Stimulated activated CD8-positive, alpha-beta memory T cell treated with anti-CD3 and anti-CD28 coated beads, Interleukin-12 subunit alpha, Interleukin-12 subunit beta, amount 100 ng/mL, for 4 hours (primary cell): ENCODE measurements around the gene CNDP1.
"Not testable (repeated sequence)": the region's sequence is repeated elsewhere in the genome, so short reads cannot be mapped to it uniquely, and the experiment has no call there.

Experiments used
- DNase-seq: peaks from one replicate; pipeline ENCODE4 v3.0.0-alpha.2; 2020; ENCODE audit warnings: low read depth

The CNDP1 gene

DNA sequence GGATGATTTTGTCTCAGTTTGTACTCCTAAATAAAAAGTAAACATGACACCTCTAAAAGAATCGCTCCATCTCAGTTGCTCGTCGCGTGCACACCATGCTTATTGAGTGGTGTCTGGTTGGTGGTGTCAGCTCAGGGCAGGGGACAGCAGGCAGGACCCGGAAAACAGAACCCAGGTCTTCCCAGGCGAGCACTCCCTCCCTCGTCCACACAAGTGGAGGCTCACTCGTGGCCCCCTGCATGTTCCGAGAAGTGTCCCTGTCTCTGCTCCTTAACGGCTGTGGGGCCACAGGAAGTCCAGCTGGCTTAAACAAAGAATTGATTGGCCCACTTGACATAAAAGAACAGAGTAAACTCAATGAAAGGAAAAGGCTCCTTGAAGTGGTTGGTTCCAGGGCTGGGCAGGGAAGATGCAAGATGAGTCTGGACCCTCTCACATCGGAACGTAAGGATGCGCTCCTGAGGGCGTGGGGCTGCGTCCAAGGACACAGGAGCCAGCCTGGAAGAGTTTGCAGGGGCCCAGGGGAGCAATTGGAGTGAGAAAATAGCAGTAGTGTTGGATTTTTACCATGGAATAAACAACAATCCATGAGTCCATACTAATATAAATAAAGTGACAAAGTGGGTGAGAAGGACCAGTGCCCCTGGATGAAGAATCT lies 13.1 kb upstream of the CNDP1 start:
- no peak for DNase-seq

DNA sequence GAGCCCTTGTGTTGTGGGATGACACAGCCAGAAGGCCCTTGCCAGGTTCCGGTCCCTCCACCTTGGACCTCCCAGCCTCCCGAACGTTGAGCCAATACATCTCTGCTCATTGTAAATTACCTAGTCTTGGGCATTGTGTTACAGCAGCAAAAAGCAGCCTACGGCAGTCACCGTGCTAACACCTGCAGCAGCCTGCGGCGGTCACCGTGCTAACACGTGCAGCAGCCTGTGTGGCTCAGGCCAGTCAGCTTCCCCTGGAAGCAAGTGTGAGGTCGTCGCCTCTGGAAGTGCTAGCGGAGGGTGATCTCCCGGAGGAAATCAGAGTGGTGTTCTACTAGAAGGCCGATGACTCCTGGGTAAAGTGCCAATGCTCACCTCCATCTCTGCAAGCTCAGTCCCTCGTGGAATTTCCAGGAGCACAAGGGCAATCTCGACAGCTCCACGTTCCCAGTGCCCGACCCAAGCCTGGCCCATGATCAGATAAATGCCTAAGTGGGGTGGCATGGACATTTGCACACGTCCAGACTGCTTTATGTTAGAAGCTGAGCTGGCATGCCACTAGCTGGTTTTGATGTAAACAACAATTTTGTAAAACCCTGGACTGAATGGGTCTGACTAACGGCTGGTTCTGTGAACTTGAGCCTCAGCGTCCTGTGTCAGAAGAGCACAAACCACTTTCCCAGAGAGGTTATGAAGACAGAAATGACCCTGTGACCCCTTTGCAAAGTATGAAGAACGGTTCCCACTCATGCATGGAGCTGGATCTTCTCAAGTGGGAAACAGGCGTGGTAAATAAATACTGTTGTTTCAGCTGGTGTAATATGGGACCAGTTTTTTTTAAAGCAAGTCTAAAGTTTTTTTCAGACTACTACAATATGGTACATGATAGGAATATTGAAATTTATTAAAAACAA lies 11.4 kb upstream of the CNDP1 start:
- no peak for DNase-seq

DNA sequence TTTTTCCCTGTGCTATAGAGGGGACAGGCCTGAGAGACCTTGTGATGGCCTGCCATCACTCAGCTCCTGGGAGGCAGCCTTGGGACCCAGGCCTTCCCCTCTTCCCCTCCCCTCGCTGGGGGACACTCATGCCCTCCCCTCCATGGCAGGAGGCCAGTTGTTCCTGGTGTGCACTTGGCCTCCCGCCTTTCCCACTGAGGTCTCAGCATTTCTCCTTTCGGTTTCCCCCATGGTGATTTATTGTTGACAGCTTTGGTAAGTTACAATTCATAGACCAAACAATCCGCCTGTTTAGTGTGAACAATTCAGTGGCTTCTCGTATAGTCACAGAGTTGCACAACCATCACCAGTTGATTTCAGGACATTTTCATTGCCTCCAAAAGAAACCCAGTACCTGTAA lies 10.2 kb upstream of the CNDP1 start:
- DNase-seq, result no peak

DNA sequence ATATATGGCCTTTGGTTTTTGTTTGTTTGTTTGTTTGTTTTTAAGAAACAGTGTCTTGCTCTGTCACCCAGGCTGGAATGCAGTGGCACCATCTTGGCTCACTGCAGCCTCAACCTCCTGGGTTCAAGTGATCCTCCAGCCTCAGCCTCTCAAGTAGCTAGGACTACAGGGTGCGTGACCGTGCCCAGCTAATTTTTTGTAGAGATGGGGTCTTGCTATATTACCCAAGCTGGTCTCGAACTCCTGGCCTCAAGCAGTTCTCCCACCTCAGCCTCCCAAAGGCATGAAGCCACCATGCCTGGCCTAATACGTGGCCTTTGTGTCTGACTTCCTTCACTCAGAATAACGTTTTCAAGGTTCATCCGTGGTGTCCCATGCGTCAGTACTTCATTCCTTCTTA lies 9.4 kb upstream of the CNDP1 start:
- DNase-seq, result not testable (repeated sequence)

DNA sequence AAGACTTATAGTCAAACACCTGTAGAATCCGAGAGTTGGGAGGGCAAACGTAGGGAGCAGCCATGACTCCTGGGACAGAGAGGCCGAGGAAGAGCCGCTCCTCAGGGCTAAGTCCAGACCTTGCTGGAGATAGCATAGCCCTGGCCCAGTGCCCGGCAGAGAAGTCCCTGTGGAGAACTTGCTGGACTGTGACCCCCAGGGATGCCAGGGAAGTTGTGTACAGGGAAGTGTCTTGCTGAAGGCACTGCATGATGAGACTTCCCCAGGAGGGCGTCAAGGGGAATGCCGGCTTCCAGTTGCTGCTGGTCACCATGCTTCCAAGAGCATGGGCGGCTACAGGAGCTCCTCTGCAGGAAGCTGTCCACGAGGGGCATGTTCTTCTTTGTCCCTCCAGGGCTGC lies 8.6 kb upstream of the CNDP1 start:
- no peak for DNase-seq

DNA sequence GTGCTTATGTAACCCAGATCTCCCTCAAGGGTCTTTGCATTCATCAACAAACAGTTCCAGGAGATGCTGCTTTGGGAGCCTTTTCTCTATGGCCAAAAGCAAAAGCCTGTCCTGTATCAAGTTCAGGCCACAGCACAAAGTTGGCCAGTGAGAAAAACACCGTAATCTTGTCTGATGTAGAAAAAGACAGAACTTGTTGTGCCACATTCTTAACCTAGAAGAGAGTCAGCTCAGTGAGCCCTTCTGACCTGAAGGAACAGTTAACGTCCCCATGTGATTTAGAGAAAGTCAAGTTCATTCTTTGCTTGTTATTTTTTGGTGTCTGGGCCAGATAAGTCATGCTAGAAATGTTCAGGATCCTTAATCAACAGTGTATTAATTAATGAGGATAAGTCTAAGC lies 7.8 kb upstream of the CNDP1 start:
- no peak for DNase-seq

DNA sequence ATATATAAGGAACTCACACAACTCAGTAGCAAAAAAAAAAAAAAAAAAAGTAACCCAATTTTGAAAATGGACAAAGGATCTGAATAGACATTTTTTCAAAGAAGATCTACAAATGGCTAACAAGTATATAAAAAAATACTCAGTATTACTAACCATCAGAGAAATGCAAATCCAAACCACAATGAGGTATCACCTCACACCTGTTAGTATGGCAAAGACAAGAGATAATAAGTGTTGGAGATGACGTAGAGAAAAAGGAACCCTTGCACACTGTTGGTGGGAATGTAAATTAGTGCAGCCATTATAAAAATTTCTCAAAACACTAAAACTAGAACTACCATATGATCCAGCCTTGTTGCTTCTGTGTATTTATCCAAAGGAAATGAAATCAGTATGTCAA lies 5.8 kb upstream of the CNDP1 start:
- no peak for DNase-seq

DNA sequence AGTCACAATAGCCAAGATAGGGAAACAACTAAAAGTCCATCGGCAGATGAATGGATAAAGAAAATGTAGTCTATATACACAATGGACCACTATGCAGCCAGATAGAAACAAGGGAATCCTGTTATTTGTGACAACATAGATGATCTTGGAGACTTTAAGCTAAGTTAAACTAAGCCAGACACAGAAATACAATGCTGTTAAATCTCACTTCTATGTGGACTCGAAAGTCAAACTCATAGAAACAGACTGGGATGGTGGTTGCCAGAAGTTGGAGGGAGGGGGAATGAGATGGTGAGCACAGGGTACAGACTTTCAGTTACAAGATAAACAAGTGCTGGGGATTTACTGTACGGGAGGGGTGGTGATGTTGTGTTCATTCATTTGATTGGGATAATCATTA lies 5.4 kb upstream of the CNDP1 start:
- DNase-seq, result no peak

DNA sequence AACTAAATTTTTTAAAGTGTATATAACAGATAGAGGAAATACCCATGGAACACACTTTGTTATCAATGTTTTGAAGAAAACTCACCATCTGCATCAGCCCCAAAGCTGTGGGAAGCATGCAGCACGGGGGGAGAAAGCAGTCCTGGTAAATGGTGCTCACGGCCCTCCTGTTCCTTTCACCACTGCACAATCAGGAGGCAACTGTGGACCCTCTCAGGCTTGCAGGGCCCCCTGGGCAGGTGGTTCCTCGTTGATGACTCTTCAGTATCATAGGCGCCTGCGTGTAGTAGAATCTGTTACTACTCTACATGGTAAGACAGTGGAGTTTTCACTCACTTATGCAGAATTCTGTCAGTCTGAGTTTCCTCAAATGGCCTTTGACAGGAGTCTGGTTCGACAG lies 4.9 kb upstream of the CNDP1 start:
- no peak for DNase-seq

DNA sequence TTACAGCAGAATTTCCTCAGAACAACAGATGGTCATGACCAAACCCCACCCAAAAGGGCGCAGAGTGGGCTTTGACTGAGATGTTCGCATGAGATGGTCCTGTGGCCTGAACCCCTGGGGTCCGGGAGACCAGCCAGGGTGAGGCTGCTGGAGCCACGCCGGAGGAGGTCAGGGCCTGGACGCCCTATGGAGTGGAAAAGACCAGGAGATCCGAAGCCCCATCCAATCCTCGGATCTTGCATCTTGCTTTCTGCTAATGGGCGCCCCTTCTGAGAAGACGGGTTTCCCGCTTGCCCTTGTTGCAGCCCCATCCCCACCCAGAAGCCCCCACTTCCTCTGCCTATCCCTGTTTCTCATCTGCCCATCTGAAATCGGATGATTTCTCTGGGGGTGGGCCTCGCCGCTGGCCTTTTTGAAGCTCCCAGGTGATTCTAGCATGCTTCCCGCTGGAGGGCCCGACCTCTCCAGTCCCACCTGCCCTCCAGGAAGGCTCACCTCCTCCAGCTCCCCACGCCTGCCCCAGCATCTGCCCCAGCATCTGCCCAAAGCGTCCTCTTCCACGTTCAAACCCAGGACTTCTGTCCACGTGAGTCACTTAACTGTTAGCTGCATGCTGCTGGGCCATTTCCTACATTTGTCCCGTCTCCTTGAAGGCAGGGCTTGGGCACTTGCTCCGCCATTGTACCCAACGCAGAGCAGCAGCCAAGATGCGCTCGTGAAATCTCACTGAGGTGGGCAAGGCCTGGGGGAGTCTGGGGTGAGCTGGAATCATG lies 4.3 kb upstream of the CNDP1 start:
- DNase-seq, result no peak

DNA sequence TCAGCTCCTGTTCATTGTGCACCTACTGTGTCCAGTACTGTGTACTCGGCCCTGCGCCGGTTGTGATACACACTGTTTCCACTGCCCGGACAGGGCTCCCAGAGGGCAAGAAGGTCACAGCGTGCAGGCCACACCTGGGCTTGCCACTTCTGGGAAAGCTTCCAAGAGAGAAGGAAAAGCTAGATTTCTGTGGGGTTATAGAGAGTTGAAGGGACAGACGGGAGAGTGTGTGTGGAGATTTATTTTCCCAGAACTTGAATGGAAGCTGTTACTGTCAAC lies 3.8 kb upstream of the CNDP1 start:
- DNase-seq, result no peak

DNA sequence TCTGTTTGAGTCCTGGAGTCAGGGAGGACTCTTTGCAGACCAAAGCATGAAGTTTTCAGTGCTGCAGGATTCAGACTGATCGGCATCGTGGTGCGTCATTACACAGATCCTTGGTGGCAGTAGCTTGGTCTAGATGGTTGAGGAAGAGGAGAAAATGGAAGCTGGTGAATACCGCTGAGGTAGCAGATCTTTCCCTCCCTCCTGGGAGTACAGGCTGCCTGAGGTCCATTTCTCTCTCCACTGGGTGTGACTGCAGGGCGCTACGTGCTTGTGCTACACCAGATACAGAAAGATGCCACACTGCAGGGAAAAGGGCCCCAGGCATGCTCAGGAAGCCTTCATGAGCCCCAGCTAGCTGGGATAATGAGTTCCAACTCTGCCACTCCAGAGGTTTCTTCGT lies 3.3 kb upstream of the CNDP1 start:
- DNase-seq, result no peak

DNA sequence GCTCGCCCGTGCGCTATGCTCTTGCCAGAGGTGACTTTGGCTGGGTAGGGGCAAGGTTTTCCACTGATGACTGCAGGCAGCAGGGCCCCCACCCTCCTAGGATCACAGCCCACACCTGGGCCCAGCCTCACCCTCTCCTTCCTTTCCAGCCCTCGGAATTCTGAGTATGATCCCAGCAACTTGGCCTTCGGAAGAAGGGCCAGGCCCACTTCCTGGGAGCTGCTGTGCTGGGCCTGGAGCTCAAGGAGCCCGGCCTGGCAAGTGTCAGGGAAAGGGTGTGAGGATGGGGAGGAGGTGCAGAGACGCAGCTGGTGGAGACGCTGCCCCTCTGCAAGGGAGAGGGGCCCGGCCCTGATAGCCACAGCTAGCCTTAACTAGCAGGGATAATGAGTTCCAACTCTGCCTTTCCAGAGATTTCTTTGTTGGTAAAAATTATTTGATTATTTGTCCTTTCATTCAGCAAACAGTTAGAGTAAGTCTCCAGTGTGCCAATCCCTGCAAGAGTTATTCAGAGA lies 1.7 kb upstream of the CNDP1 start:
- DNase-seq, result no peak

DNA sequence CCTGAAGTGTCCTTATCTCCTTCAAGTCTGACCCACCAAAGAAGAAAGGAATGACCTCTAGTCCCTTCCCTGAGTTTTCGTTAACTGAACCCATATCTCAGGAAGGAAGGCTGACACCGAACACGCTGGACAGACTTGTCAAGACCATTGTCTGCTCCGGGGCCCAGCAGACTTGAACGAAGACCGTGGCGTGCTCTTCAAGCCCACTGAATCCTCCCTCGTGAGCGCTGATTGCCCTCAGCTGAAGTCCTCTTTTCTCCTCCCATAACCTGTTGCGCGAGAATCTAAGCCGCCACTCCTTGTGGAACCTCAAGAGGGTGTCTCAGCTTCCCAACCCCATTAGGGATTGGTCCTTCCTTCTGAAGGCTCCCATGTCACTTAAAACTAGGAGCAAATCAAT lies 634 bp upstream of the CNDP1 start:
- DNase-seq, result no peak

DNA sequence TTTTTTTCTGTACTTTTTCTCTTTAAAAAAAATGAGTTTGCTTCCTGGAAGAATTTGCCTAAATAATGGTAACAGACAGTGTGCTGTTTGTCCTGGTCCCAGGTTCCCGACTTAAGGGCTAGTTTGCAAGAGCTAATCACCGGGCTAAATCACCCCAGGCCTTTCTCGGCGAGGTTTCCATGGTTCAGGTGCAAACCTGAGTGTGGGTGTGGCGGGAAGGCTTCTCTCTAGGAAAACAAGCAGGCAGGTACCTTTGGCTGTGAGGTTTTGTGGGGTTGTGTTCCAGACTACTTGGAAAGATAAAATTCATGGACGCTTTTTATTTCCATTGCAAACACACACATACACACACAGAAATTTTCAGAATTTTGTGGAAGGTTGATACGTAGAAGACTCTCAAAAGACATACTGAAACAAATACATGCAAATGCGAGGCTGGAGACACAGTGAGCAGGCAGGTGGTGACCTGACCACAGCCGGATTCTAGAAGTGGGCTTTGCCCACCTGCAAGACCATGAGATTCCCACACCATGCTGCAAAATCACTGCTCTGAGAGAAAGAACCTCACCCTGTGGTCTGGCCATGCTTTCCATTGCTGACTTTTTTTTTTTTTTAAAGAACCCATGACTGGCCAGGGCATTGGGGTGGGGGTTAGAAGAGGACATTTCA lies 815 bp downstream of the CNDP1 start:
- no peak for DNase-seq

DNA sequence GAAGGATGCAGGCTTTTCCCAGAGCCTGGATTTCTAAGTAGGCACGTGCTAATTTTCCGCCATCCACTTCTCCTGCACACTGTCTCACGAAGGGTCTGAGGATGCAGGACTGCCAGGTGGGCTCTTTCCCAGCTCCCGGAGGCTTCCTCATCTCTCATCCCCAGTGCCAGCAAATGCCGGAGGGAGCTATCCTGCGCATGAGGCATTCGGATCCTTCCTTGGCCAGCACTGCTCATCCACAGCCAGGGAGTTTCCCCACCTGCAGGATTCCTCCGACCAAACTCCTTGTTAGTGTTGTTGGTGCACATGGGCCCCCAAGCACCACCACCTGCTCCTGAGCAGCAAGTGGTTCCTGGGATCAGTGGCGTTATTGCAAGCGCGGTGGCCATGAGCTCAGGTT lies 5.0 kb downstream of the CNDP1 start:
- DNase-seq, result no peak

DNA sequence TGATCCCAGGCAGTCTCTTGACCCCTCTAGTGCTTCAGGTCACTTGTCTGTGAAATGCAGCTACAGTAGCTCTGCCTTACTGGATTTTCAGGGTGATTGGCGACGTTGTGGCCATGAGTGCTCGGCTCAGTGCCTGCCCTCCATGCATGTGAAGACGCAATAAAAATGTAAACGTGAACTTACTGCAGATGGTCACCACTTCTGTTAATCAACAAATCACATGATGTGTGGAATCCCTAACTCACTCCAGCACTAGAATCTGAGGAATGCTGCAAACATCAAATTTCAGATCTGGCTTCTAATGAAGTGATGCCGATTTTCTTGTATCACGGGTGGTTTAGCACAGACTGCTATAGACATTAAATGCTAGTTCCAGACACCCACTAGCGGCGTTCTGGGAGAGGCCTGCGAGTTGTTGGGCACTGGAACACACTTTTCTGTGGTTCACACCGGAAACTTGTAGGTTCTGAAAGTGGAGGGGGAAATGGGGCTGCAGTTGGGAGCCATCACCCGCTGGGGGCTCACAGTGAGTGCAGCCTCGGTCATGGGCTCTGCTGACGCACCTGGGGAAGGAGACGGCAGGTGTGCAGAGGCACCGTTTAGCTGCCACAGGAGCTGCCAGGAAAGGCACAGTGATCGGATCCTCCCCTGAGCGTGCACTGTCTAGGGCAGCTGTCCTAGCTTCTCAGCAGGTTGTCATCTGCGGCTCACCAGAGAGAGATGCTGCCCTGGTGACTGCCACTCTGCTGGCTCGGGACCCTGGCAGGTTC lies 6.5 kb downstream of the CNDP1 start:
- no peak for DNase-seq

DNA sequence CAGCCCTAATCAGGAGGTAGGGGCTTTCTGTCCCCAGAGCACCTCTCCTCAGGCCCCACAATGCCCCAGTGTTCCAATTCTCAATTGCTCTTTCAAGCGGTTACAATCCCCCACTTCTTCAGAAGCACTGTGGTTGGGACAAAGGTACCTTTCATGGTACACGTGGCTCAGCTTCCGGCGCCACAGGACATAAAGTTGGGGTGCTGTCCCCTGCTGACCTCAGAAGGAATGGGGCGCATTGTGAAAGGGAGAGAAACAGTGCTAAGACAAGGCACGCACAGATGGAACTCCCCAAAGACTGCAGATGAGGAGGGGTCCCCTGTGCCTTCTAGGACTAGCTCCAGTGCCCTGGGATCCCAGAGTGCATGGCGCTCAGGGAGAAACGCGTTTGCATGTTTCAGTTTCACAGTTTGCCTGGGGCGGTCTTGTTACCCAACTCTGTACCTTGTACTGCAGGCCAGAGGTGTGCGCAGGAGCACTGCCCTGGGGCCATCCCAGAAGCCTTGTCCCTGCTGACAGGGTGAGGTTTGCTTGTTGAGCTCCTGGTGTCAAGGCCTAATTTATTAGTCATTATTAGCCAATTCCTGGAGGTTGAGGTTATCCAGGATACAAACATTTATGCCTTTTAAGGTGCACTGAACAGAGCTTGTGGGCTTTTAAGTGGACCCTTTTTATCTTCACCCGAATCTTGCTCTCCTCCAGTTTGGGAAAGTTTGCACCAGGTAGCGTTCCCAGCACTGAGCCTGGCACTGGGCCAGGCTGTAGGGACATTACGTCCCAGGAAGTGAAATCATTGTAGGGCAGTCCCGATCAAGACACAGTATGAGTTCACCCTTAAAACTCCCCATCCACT lies 7.6 kb downstream of the CNDP1 start:
- no peak for DNase-seq

DNA sequence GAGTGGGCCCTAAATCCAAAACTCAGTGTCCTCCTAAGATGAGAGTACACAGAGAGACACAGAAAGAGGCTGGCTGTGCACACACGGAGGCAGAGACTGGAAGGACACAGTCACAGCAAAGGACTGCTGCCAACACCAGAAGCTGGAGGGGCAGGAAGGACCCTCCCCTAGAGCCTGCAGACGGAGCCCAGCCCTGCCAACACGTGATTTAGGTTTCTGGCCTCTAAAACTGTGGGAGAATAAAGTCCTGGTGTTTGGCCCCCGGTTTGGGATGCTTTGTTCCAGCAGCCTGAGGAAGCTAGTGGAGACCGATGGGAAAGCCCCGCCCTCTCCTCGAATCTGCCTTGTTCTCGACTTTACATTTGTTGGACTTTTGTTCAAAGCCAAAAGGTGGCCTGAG lies 10.6 kb downstream of the CNDP1 start:
- no peak for DNase-seq

DNA sequence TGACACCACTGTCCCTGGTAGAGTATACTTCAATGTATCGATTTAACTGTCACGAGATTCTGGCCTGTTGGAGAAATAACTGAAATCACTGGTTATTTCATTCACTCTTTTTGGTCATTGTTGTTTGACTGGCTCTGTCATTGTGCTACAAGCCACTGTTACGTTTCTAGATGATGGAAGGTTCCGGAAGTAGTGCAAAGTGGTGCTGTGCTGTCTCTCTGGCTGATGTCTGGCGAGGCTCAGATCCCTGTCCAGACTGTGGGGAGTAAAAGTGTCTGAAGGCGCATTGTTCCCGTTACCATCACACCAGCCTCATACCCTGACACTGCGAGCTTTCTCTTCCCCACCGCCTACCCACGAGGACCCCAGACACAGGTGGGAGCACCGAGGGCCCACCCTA lies 11.7 kb downstream of the CNDP1 start:
- DNase-seq, result no peak
